Epithelial cell of proximal tubule (primary cell): ENCODE results near the gene TAX1BP1. TPM values are rescaled to one million over a fixed set of nuclear protein-coding genes. Genes with fewer than 3 reads are reported as not detected.
A peak's percentile ranks its signal among the peaks of the same experiment; 100 is the strongest.

Experiments
- DNase-seq: peaks from one replicate; pipeline ENCODE4 v3.0.0-alpha.2; 2011; ENCODE audit warnings: low read depth
- H3K4me3 ChIP-seq: 2 replicates; pipeline ENCODE4 v1.5.1; 2011; ENCODE audit warnings: low read depth, mild to moderate bottlenecking, low read length
- CTCF ChIP-seq: conservative IDR thresholded peaks from 2 replicates; pipeline ENCODE4 v1.5.1; 2012; ENCODE audit warnings: low read depth, mild to moderate bottlenecking, low read length
- total RNA-seq: library from RNA; depleted of rRNA; stranded (reverse); fragments of >200 nt; gene quantifications from 2 replicates; pipeline ENCODE4 v1.2.3, GENCODE V29; 2015

TAX1BP1 gene
- total RNA-seq, 1 donor from 2014 or later: 63.1 TPM

- TF ChIP-seq CTCF: no peak
- no peak overlapping the region for H3K4me3 ChIP-seq
- DNase-seq: no peak
Observed at GRCh38 chr7:27714831-27715444, 25.0 kb upstream of the TAX1BP1 start.

- no peak overlapping the region for H3K4me3 ChIP-seq
- peak; percentile 57 for TF ChIP-seq CTCF
- no peak for DNase-seq
Observed at GRCh38 chr7:27723085-27723484, 16.9 kb upstream of the TAX1BP1 start.

- no peak for TF ChIP-seq CTCF
- H3K4me3 ChIP-seq: no peak overlapping the region
- no peak for DNase-seq
Observed at GRCh38 chr7:27727058-27727457, 12.9 kb upstream of the TAX1BP1 start.

- no peak overlapping the region for H3K4me3 ChIP-seq
- no peak for DNase-seq
- TF ChIP-seq CTCF: no peak
Observed at GRCh38 chr7:27730112-27730511, 9.8 kb upstream of the TAX1BP1 start.

- DNase-seq: no peak
- no peak for TF ChIP-seq CTCF
- no peak overlapping the region for H3K4me3 ChIP-seq
Observed at GRCh38 chr7:27734583-27734982, 5.4 kb upstream of the TAX1BP1 start.

- H3K4me3 ChIP-seq: no peak overlapping the region
- no peak for DNase-seq
- TF ChIP-seq CTCF: no peak
Observed at GRCh38 chr7:27735165-27735564, 4.8 kb upstream of the TAX1BP1 start.

GRCh38 chr7:27735831-27736230, 4.1 kb upstream of the TAX1BP1 start:
- DNase-seq: no peak
- no peak overlapping the region for H3K4me3 ChIP-seq
- TF ChIP-seq CTCF: no peak
